Neural progenitor cell (in vitro differentiated cells): ENCODE results near the gene TNNI3. TPM values are rescaled to one million over a fixed set of nuclear protein-coding genes. Genes with fewer than 3 reads are reported as not detected.

Experiments used
- DNase-seq: peaks from one replicate; pipeline ENCODE4 v3.0.0-alpha.2; 2016; ENCODE audit warnings: low spot score
- H2AFZ ChIP-seq: fragments of 200-600 bp; sonication (generic); replicated peaks from 2 replicates; pipeline ENCODE4 v1.6.1; 2016; ENCODE audit warnings: antibody characterized with exemption
- H3F3A ChIP-seq: fragments of 200-600 bp; sonication (generic); 2 replicates; pipeline ENCODE4 v1.6.1; 2016; ENCODE audit warnings: antibody characterized with exemption, low read depth
- H3K27ac ChIP-seq: fragments of 200-600 bp; sonication (generic); 2 replicates; pipeline ENCODE4 v1.5.1; 2016; ENCODE audit warnings: mild to moderate bottlenecking
- H3K27me3 ChIP-seq: fragments of 200-600 bp; sonication (generic); 2 replicates; pipeline ENCODE4 v1.6.1; 2016; ENCODE audit warnings: mild to moderate bottlenecking, moderate library complexity
- H3K36me3 ChIP-seq: fragments of 200-600 bp; sonication (generic); 2 replicates; pipeline ENCODE4 v1.5.1; 2016
- H3K4me1 ChIP-seq: fragments of 200-600 bp; sonication (generic); 2 replicates; pipeline ENCODE4 v1.6.1; 2016; ENCODE audit warnings: mixed run types
- H3K4me2 ChIP-seq: fragments of 200-600 bp; sonication (generic); 2 replicates; pipeline ENCODE4 v1.6.1; 2016
- H3K4me3 ChIP-seq: fragments of 200-600 bp; sonication (generic); 2 replicates; pipeline ENCODE4 v1.5.1; 2016
- H3K79me2 ChIP-seq: fragments of 200-600 bp; sonication (generic); 2 replicates; pipeline ENCODE4 v1.6.1; 2016; ENCODE audit warnings: low read depth
- H3K9ac ChIP-seq: fragments of 200-600 bp; sonication (generic); 2 replicates; pipeline ENCODE4 v1.6.1; 2016
- H3K9me3 ChIP-seq: fragments of 200-600 bp; sonication (generic); 2 replicates; pipeline ENCODE4 v1.5.1; 2016; ENCODE audit warnings: low read depth
- H4K20me1 ChIP-seq: fragments of 200-600 bp; sonication (generic); 2 replicates; pipeline ENCODE4 v1.6.1; 2016; ENCODE audit warnings: low read depth
- H3K27ac Mint-ChIP-seq: 3 replicates; pipeline ENCODE4 v1.8.0; 2021; ENCODE audit warnings: mixed read lengths
- H3K27me3 Mint-ChIP-seq: 2 replicates; pipeline ENCODE4 v1.8.0; 2022; ENCODE audit warnings: low read depth, mild to moderate bottlenecking, inconsistent platforms, moderate library complexity, mixed read lengths; ENCODE audit not compliant: insufficient read depth
- H3K36me3 Mint-ChIP-seq: 3 replicates; pipeline ENCODE4 v1.8.0; 2021; ENCODE audit warnings: mixed read lengths
- H3K4me1 Mint-ChIP-seq: 3 replicates; pipeline ENCODE4 v1.8.0; 2021; ENCODE audit warnings: mixed read lengths
- H3K4me3 Mint-ChIP-seq: 3 replicates; pipeline ENCODE4 v1.8.0; 2021; ENCODE audit warnings: mild to moderate bottlenecking, moderate library complexity, mixed read lengths
- H3K9me3 Mint-ChIP-seq: 3 replicates; pipeline ENCODE4 v1.8.0; 2020; ENCODE audit warnings: mixed read lengths
- CTCF ChIP-seq: fragments of 200-600 bp; sonication (generic); IDR thresholded peaks from 2 replicates; pipeline ENCODE4 v1.5.1; 2017; ENCODE audit warnings: antibody characterized with exemption, mild to moderate bottlenecking
- EZH2 ChIP-seq: fragments of 200-600 bp; sonication (generic); IDR thresholded peaks from 2 replicates; pipeline ENCODE4 v1.6.1; 2017; ENCODE audit warnings: antibody characterized with exemption, mild to moderate bottlenecking, moderate library complexity
- EZH2phosphoT487 ChIP-seq: fragments of 200-600 bp; sonication (generic); IDR thresholded peaks from 2 replicates; pipeline ENCODE4 v1.6.1; 2017; ENCODE audit warnings: antibody characterized with exemption
- total RNA-seq: library from RNA; depleted of rRNA; stranded (reverse); fragments of >200 nt; gene quantifications from 2 replicates; pipeline ENCODE4 v1.2.3, GENCODE V29; 2015; ENCODE audit warnings: low replicate concordance

TNNI3 gene
- total RNA-seq, 1 donor from 2014 or later = 22.2 TPM

- Mint-ChIP-seq H3K36me3 (no peaks in the 10 kb centered on the region), H3K9me3 (peaks cover 10% of the 10 kb centered on the region), H3K27ac (peak within 1 kb of the TSS; percentile 25), H3K27me3 (peaks cover 46% of the 10 kb centered on the region), H3K4me3 (peak within 1 kb of the TSS; percentile 88), H3K4me1 (peaks cover 22% of the 10 kb centered on the region)
- Histone ChIP-seq H3K36me3 (no peaks in the 10 kb centered on the region), H4K20me1 (peaks cover 17% of the 10 kb centered on the region), H3K79me2 (no peaks in the 10 kb centered on the region), H3F3A (peaks cover 5% of the 10 kb centered on the region), H3K4me3 (peak within 1 kb of the TSS; percentile 63), H3K4me1 (peaks cover 6% of the 10 kb centered on the region), H3K9me3 (no peaks in the 10 kb centered on the region), H3K4me2 (peak within 1 kb of the TSS; percentile 89), H3K27me3 (peaks cover 84% of the 10 kb centered on the region), H3K9ac (no peak within 1 kb of the TSS), H3K27ac (no peak within 1 kb of the TSS), H2AFZ (no peak within 1 kb of the TSS)
- TF ChIP-seq CTCF (no peak), EZH2 (peak; percentile 53), EZH2phosphoT487 (peak; percentile 40)
- peak; percentile 82 for DNase-seq
Observed at GRCh38 chr19:55179606-55180484, 22.3 kb upstream of the TNNI3 start, which contains the start of gene SYT5. Gene SYT5 (minus strand): TSS chr19:55180289. CDS start chr19:55179041, 1,248 bp downstream.

GRCh38 chr19:55178781-55179599, 21.5 kb upstream of the TNNI3 start:
- no peaks in the 10 kb centered on the region for H3K36me3 Mint-ChIP-seq
- H3K9me3 ChIP-seq = no peaks in the 10 kb centered on the region
- no peaks in the 10 kb centered on the region for H3K79me2 ChIP-seq
- H3K27ac Mint-ChIP-seq = peak overlapping the region; percentile 72
- H3K36me3 ChIP-seq = no peaks in the 10 kb centered on the region
- H3K4me1 Mint-ChIP-seq = peaks cover 28% of the 10 kb centered on the region
- peaks cover 11% of the 10 kb centered on the region for H3F3A ChIP-seq
- H3K27ac ChIP-seq = no peak overlapping the region
- H3K9ac ChIP-seq = no peak overlapping the region
- peaks cover 17% of the 10 kb centered on the region for H4K20me1 ChIP-seq
- H3K4me1 ChIP-seq = peaks cover 6% of the 10 kb centered on the region
- H3K9me3 Mint-ChIP-seq = peaks cover 16% of the 10 kb centered on the region
- peaks cover 48% of the 10 kb centered on the region for H3K27me3 Mint-ChIP-seq
- TF ChIP-seq CTCF (no peak), EZH2phosphoT487 (no peak), EZH2 (no peak)
- peaks cover 85% of the 10 kb centered on the region for H3K27me3 ChIP-seq
- peak; percentile 97 for DNase-seq
- H3K4me2 ChIP-seq = peak overlapping the region; percentile 89
- H3K4me3 ChIP-seq = peak overlapping the region; percentile 63
- no peak overlapping the region for H2AFZ ChIP-seq
- peak overlapping the region; percentile 88 for H3K4me3 Mint-ChIP-seq

GRCh38 chr19:55176076-55176475, 18.5 kb upstream of the TNNI3 start:
- H3K4me3 Mint-ChIP-seq = no peak overlapping the region
- H3K4me3 ChIP-seq = no peak overlapping the region

More at GRCh38 chr19:55176076-55176475, 18.5 kb upstream of the TNNI3 start:
- Histone ChIP-seq H3K79me2 (no peaks in the 10 kb centered on the region), H3K27ac (no peak overlapping the region), H3K9me3 (no peaks in the 10 kb centered on the region), H3K4me2 (no peak overlapping the region), H3K27me3 (peaks cover 84% of the 10 kb centered on the region), H3K9ac (no peak overlapping the region), H2AFZ (no peak overlapping the region), H3K36me3 (no peaks in the 10 kb centered on the region), H3K4me1 (peaks cover 6% of the 10 kb centered on the region), H3F3A (peaks cover 28% of the 10 kb centered on the region), H4K20me1 (peaks cover 16% of the 10 kb centered on the region)
- Mint-ChIP-seq H3K27ac (no peak overlapping the region), H3K4me1 (peaks cover 41% of the 10 kb centered on the region), H3K9me3 (peaks cover 14% of the 10 kb centered on the region), H3K36me3 (peaks cover 2% of the 10 kb centered on the region), H3K27me3 (peaks cover 49% of the 10 kb centered on the region)
- no peak for DNase-seq
- TF ChIP-seq CTCF (no peak), EZH2 (no peak), EZH2phosphoT487 (no peak)
